ENCODE measurements around the gene UAP1L1. TPM values are rescaled to one million over a fixed set of nuclear protein-coding genes. Genes with fewer than 3 reads are reported as not detected.

Gene UAP1L1
- total and polyA plus RNA-seq, 9 of the 15 experiments (the other 6 are each of a cell fraction or from before 2014, with no cell fraction given) = 0.20 to 8.6 (median 3.7) TPM

- peak; percentile 13; the same call in 1 of the 2 replicates for TF ChIP-seq NR3C1 (CRISPR knock-in tag; IDR thresholded peaks at IDR 0.05)
- TF ChIP-seq TAF7 (tag; IDR thresholded peaks at IDR 0.05) = peak; percentile 70
- TF ChIP-seq E2F1 (CRISPR knock-in tag; IDR thresholded peaks at IDR 0.05) = 0 out of 2 replicates have a peak, but pooled peaks have one; percentile 6
- no peak for TF ChIP-seq ZNF12 (CRISPR knock-in tag; IDR thresholded peaks at IDR 0.05)
- TF ChIP-seq ZNF592 (IDR thresholded peaks at IDR 0.05) = 0 out of 2 replicates have a peak, but pooled peaks have one; percentile 19
- no peak for TF ChIP-seq FOXM1 (IDR thresholded peaks at IDR 0.05; ENCODE audit: low read depth)
- TF ChIP-seq FOXM1 (CRISPR knock-in tag; IDR thresholded peaks at IDR 0.05; ENCODE audit: low read depth) = peak; percentile 27
- no peak for TF ChIP-seq ZNF384 (IDR thresholded peaks at IDR 0.05; ENCODE audit: low read depth, low read length)
- peak; percentile 82 for TF ChIP-seq SUPT5H (IDR thresholded peaks at IDR 0.05)
- peak; percentile 23 for TF ChIP-seq PHF20 (IDR thresholded peaks at IDR 0.05; ENCODE audit: partially characterized antibody)
- peak; percentile 97 for TF ChIP-seq GMEB1 (CRISPR knock-in tag; IDR thresholded peaks at IDR 0.05)
- TF ChIP-seq PHTF2 (CRISPR knock-in tag; IDR thresholded peaks at IDR 0.05) = no peak
- TF ChIP-seq ILK (tag; IDR thresholded peaks at IDR 0.05; ENCODE audit: borderline replicate concordance, low read depth) = no peak
- TF ChIP-seq MEIS2 (IDR thresholded peaks at IDR 0.05; ENCODE audit: partially characterized antibody) = peak; percentile 90
- TF ChIP-seq SMAD1 (IDR thresholded peaks at IDR 0.05; ENCODE audit: low read depth, low read length, partially characterized antibody) = peak; percentile 51
- no peak for TF ChIP-seq TCFL5 (CRISPR knock-in tag; conservative IDR thresholded peaks at IDR 0.05)
- no peak for TF ChIP-seq ZNF445 (CRISPR knock-in tag; IDR thresholded peaks at IDR 0.05; ENCODE audit: low read depth)
- TF ChIP-seq HMBOX1 (IDR thresholded peaks at IDR 0.05) = no peak
- TF ChIP-seq GABPB2 (CRISPR knock-in tag; conservative IDR thresholded peaks at IDR 0.05) = no peak
- TF ChIP-seq MTA1 (IDR thresholded peaks at IDR 0.05; ENCODE audit: borderline replicate concordance) = no peak
Observed at GRCh38 chr9:137129456-137130175, 52.3 kb downstream of the UAP1L1 start (continued).

Data from K562 (cell line).